Measurements from ENCODE around the gene CALCOCO1.

DNA sequence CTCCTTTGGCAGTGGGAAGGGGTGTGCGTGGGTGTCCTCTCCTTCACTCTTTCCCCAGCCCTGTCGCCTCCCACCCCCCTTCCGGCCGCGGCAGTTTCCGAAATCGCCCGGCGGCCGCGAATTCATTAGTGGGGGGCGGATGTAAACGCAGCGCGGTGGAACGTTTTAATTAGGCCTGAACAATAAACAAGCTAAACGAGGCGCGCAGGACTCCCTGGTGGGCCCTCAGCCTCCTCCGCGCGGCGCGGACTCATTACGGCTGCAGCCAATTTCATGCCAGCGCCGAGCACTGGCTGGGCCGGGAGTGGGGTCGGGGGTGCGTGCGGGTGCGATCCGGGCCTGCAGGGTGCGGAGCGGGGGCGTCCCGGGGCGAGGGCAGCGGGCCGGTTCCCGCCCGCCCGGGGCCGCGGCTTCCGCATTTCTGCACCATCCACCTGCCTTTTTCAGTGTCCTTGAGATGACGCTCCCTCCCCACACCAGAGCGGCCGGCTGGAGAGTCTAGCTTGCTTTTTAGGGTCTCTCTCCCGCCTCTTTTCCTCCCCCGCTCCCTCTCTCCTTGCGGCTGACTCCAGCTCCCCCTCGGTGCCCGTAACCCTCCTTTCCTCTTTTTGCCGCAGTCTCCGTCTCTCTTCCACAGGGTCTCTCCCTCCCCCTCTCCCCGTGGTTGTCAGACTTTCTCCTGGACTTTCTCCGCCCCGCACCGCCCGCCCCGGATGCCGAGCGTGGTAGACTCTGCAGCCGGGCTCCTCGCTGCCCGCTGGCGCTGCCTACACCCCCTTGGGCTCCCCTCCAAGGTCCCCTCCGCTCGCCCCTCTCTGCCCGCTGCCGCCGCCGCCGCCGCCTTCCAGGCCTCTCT lies 24.3 kb upstream of the CALCOCO1 start, which contains the start of gene CISTR:
- peak in 1 of 2 donors; percentile 64 for TF ChIP-seq POLR2A (IDR thresholded peaks at IDR 0.05)
- TF ChIP-seq, protein P1, sequence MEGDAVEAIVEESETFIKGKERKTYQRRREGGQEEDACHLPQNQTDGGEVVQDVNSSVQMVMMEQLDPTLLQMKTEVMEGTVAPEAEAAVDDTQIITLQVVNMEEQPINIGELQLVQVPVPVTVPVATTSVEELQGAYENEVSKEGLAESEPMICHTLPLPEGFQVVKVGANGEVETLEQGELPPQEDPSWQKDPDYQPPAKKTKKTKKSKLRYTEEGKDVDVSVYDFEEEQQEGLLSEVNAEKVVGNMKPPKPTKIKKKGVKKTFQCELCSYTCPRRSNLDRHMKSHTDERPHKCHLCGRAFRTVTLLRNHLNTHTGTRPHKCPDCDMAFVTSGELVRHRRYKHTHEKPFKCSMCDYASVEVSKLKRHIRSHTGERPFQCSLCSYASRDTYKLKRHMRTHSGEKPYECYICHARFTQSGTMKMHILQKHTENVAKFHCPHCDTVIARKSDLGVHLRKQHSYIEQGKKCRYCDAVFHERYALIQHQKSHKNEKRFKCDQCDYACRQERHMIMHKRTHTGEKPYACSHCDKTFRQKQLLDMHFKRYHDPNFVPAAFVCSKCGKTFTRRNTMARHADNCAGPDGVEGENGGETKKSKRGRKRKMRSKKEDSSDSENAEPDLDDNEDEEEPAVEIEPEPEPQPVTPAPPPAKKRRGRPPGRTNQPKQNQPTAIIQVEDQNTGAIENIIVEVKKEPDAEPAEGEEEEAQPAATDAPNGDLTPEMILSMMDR (IDR thresholded peaks at IDR 0.05): peak in 1 of 6 experiments; percentile 21

Data from thyroid gland (tissue), 4 donors.